ENCODE results near the gene SPIN1. TPM values are rescaled to one million over a fixed set of nuclear protein-coding genes. Genes with fewer than 3 reads are reported as not detected.
"Not testable (repeated sequence)": the region's sequence is repeated elsewhere in the genome, so short reads cannot be mapped to it uniquely, and the experiment has no call there.

Gene SPIN1
- total RNA-seq, 4 donors from 2014 or later, result 5.5 to 11.9 (median 6.6) TPM

- in situ Hi-C loops (cut with MboI; ENCODE audit: low sequenced_read_pairs in 4 of 4) (no loop called here), intact Hi-C loops (cut with DNase I; ENCODE audit: low total_unique reads) (no loop called here)
- TF ChIP-seq POLR2A (IDR thresholded peaks at IDR 0.05) (no peak), CTCF (IDR thresholded peaks at IDR 0.05 in 4 of 5, conservative IDR thresholded peaks at IDR 0.05 in 1 of 5) (no peak)
- H3K9me3 ChIP-seq, result no peaks in the 10 kb centered on the region
- no peaks in the 10 kb centered on the region for H3K4me1 ChIP-seq
- H3K27ac ChIP-seq, result no peak overlapping the region
- no peaks in the 10 kb centered on the region for H3K36me3 ChIP-seq
- no peak overlapping the region for H3K4me3 ChIP-seq
- H3K27me3 ChIP-seq, result no peaks in the 10 kb centered on the region
- DNase-seq, result no peak
- ATAC-seq, result no peak
Observed at GRCh38 chr9:88355166-88355565, 33.1 kb upstream of the SPIN1 start.

DNA sequence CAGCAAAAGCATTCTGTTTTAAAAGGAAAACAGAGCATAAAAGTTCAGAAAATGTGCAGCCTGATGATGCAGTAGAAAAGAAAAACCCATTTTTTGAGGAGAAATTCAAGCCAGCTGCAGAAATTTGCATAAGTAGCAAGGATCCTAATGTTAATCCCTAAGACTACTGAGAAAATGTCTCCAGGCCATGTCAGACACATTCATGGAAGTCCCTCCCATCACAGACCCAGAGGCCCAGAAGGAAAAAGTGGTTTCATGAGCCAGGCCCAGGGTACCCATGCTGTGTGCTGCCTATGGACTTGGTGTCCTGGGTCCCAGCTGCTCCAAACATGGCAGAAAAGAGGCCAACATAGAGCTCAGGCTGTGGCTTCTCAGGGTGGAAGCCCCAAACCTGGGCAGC lies 31.0 kb upstream of the SPIN1 start:
- H3K4me1 ChIP-seq; in situ Hi-C loops (cut with MboI; ENCODE audit: low sequenced_read_pairs in 4 of 4); H3K36me3 ChIP-seq; intact Hi-C loops (cut with DNase I; ENCODE audit: low total_unique reads); H3K4me3 ChIP-seq; ATAC-seq; H3K27ac ChIP-seq; DNase-seq; H3K27me3 ChIP-seq; H3K9me3 ChIP-seq: not testable (repeated sequence)

DNA sequence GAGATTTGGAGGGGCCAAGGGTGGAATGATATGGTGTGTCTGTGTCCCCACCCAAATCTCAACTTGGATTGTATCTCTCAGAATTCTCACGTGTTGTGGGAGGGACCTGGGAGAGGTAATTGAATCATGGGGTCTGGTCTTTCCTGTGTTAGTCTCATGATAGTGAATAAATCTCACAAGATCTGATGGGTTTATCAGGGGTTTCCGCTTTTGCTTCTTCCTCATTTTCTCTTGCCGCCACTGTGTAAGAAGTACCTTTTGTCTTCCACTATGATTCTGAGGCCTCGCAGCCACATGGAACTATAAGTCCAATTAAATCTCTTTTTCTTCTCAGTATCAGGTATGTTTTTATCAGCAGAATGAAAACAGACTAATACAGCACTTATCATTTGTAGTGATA lies 29.5 kb upstream of the SPIN1 start:
- ATAC-seq, result no peak
- DNase-seq, result no peak
- intact Hi-C loops (cut with DNase I; ENCODE audit: low total_unique reads) (no loop called here), in situ Hi-C loops (cut with MboI; ENCODE audit: low sequenced_read_pairs in 4 of 4) (no loop called here)
- H3K27me3 ChIP-seq, result no peaks in the 10 kb centered on the region
- no peaks in the 10 kb centered on the region for H3K36me3 ChIP-seq
- no peaks in the 10 kb centered on the region for H3K4me1 ChIP-seq
- TF ChIP-seq POLR2A (IDR thresholded peaks at IDR 0.05) (no peak), CTCF (IDR thresholded peaks at IDR 0.05 in 4 of 5, conservative IDR thresholded peaks at IDR 0.05 in 1 of 5) (no peak)
- no peaks in the 10 kb centered on the region for H3K9me3 ChIP-seq
- H3K27ac ChIP-seq, result no peak overlapping the region
- H3K4me3 ChIP-seq, result no peak overlapping the region

GRCh38 chr9:88359974-88360373 lies 28.3 kb upstream of the SPIN1 start:
- no peaks in the 10 kb centered on the region for H3K9me3 ChIP-seq
- no peak for TF ChIP-seq POLR2A (IDR thresholded peaks at IDR 0.05)
- no peak for TF ChIP-seq CTCF (IDR thresholded peaks at IDR 0.05 in 4 of 5, conservative IDR thresholded peaks at IDR 0.05 in 1 of 5)
- no peak for ATAC-seq
- H3K27ac ChIP-seq, result no peak overlapping the region
- intact Hi-C loops (cut with DNase I; ENCODE audit: low total_unique reads), result no loop called here
- H3K4me1 ChIP-seq, result no peaks in the 10 kb centered on the region
- H3K36me3 ChIP-seq, result no peaks in the 10 kb centered on the region
- H3K27me3 ChIP-seq, result no peaks in the 10 kb centered on the region
- DNase-seq, result no peak
- in situ Hi-C loops (cut with MboI; ENCODE audit: low sequenced_read_pairs in 4 of 4), result no loop called here
- no peak overlapping the region for H3K4me3 ChIP-seq

GRCh38 chr9:88362681-88363080 lies 25.6 kb upstream of the SPIN1 start:
- Histone ChIP-seq H3K27me3 (no peaks in the 10 kb centered on the region), H3K36me3 (no peaks in the 10 kb centered on the region), H3K4me1 (no peaks in the 10 kb centered on the region), H3K27ac (no peak overlapping the region), H3K4me3 (no peak overlapping the region), H3K9me3 (no peaks in the 10 kb centered on the region)
- in situ Hi-C loops (cut with MboI; ENCODE audit: low sequenced_read_pairs in 4 of 4), result no loop called here
- DNase-seq (no peak), ATAC-seq (no peak)
- intact Hi-C loops (cut with DNase I; ENCODE audit: low total_unique reads), result no loop called here
- TF ChIP-seq POLR2A (IDR thresholded peaks at IDR 0.05) (no peak), CTCF (IDR thresholded peaks at IDR 0.05 in 4 of 5, conservative IDR thresholded peaks at IDR 0.05 in 1 of 5) (no peak)

Measured in gastrocnemius medialis (tissue), 4 donors.